ENCODE measurements around the gene MUSTN1. TPM values are rescaled to one million over a fixed set of nuclear protein-coding genes. Genes with fewer than 3 reads are reported as not detected.

MUSTN1 gene
- total RNA-seq, 1 donor from 2014 or later: 6.9 TPM

DNA sequence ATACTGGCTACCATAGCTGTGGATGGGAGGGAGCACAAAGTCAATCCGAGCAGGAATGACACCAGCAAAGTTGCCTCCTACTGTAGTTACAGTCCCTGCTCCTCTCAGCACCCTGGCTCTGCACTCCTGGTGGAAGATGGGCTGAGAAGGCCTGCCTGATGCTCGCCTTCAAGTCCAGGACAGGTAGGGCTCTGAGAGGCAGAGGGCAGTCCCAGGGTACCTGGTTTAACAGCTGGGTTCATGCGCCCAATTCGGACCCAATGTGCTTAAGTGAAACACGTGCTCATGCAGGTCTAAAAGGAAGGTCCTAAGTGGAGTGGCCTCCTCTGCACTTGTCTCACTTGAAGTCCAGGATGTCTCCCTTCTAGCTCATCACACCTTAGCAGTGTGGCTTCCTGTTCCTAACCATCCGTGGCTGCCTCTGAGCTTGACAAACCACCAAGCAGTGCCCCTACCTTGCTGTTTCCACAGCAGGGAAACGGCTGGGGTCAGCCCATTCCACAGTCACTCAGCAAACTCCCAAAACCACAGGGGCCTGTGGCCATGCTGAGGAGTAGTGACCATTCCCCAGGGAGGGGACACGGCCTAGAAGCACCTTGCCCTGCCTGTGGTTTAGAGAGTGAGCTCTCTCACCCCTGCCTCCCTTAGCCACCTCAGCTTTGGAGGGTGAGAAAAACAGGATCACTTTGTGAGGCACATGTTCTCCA, 3.9 kb upstream of the MUSTN1 start:
- TF ChIP-seq CTCF (IDR thresholded peaks at IDR 0.05): no peak
- Mint-ChIP-seq H3K4me3 (ENCODE audit: unreplicated experiment) (no peak overlapping the region), H3K27ac (ENCODE audit: unreplicated experiment) (no peak overlapping the region), H3K9me3 (ENCODE audit: low read depth) (no peaks in the 10 kb centered on the region), H3K4me1 (ENCODE audit: low read depth) (peaks cover 37% of the 10 kb centered on the region), H3K36me3 (ENCODE audit: low read depth) (peaks cover 12% of the 10 kb centered on the region), H3K27me3 (ENCODE audit: low read depth) (no peaks in the 10 kb centered on the region)
- no peak for DNase-seq (ENCODE audit: low spot score)

GRCh38 chr3:52836986-52837385, 2.2 kb upstream of the MUSTN1 start:
- no peaks in the 10 kb centered on the region for H3K27me3 Mint-ChIP-seq (ENCODE audit: low read depth)
- no peak overlapping the region for H3K4me3 Mint-ChIP-seq (ENCODE audit: unreplicated experiment)
- peaks cover 36% of the 10 kb centered on the region for H3K4me1 Mint-ChIP-seq (ENCODE audit: low read depth)
- no peak overlapping the region for H3K27ac Mint-ChIP-seq (ENCODE audit: unreplicated experiment)
- no peak for DNase-seq (ENCODE audit: low spot score)
- H3K9me3 Mint-ChIP-seq (ENCODE audit: low read depth): no peaks in the 10 kb centered on the region
- no peak for TF ChIP-seq CTCF (IDR thresholded peaks at IDR 0.05)
- peaks cover 9% of the 10 kb centered on the region for H3K36me3 Mint-ChIP-seq (ENCODE audit: low read depth)

- Mint-ChIP-seq H3K27me3 (ENCODE audit: low read depth) (no peaks in the 10 kb centered on the region), H3K4me3 (ENCODE audit: unreplicated experiment) (no peak overlapping the region), H3K27ac (ENCODE audit: unreplicated experiment) (no peak overlapping the region), H3K36me3 (ENCODE audit: low read depth) (peaks cover 7% of the 10 kb centered on the region), H3K9me3 (ENCODE audit: low read depth) (no peaks in the 10 kb centered on the region), H3K4me1 (ENCODE audit: low read depth) (peaks cover 36% of the 10 kb centered on the region)
- DNase-seq (ENCODE audit: low spot score): no peak
- no peak for TF ChIP-seq CTCF (IDR thresholded peaks at IDR 0.05)
Observed at GRCh38 chr3:52836471-52836845, 1.6 kb upstream of the MUSTN1 start.

GRCh38 chr3:52835766-52836470, 1.1 kb upstream of the MUSTN1 start:
- no peak for TF ChIP-seq CTCF (IDR thresholded peaks at IDR 0.05)
- no peaks in the 10 kb centered on the region for H3K9me3 Mint-ChIP-seq (ENCODE audit: low read depth)
- peaks cover 36% of the 10 kb centered on the region for H3K4me1 Mint-ChIP-seq (ENCODE audit: low read depth)
- DNase-seq (ENCODE audit: low spot score): no peak
- H3K27me3 Mint-ChIP-seq (ENCODE audit: low read depth): no peaks in the 10 kb centered on the region
- no peak overlapping the region for H3K4me3 Mint-ChIP-seq (ENCODE audit: unreplicated experiment)
- peaks cover 5% of the 10 kb centered on the region for H3K36me3 Mint-ChIP-seq (ENCODE audit: low read depth)
- H3K27ac Mint-ChIP-seq (ENCODE audit: unreplicated experiment): no peak overlapping the region

GRCh38 chr3:52833202-52833601, 1.6 kb downstream of the MUSTN1 start:
- peaks cover 2% of the 10 kb centered on the region for H3K36me3 Mint-ChIP-seq (ENCODE audit: low read depth)
- no peaks in the 10 kb centered on the region for H3K9me3 Mint-ChIP-seq (ENCODE audit: low read depth)
- no peak for DNase-seq (ENCODE audit: low spot score)
- no peak overlapping the region for H3K4me3 Mint-ChIP-seq (ENCODE audit: unreplicated experiment)
- H3K27ac Mint-ChIP-seq (ENCODE audit: unreplicated experiment): no peak overlapping the region
- no peaks in the 10 kb centered on the region for H3K27me3 Mint-ChIP-seq (ENCODE audit: low read depth)
- no peak for TF ChIP-seq CTCF (IDR thresholded peaks at IDR 0.05)
- H3K4me1 Mint-ChIP-seq (ENCODE audit: low read depth): peaks cover 44% of the 10 kb centered on the region
